ENCODE measurements around the gene ARL2.

The ARL2 gene

GRCh38 chr11:65035579-65035978 lies 21.6 kb downstream of the ARL2 start:
- DNase-seq (ENCODE audit: low read depth): no peak
- H3K4me3 ChIP-seq (replicated peaks; ENCODE audit: low read depth, low read length): no peak overlapping the region
- TF ChIP-seq, protein P1, sequence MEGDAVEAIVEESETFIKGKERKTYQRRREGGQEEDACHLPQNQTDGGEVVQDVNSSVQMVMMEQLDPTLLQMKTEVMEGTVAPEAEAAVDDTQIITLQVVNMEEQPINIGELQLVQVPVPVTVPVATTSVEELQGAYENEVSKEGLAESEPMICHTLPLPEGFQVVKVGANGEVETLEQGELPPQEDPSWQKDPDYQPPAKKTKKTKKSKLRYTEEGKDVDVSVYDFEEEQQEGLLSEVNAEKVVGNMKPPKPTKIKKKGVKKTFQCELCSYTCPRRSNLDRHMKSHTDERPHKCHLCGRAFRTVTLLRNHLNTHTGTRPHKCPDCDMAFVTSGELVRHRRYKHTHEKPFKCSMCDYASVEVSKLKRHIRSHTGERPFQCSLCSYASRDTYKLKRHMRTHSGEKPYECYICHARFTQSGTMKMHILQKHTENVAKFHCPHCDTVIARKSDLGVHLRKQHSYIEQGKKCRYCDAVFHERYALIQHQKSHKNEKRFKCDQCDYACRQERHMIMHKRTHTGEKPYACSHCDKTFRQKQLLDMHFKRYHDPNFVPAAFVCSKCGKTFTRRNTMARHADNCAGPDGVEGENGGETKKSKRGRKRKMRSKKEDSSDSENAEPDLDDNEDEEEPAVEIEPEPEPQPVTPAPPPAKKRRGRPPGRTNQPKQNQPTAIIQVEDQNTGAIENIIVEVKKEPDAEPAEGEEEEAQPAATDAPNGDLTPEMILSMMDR (IDR thresholded peaks at IDR 0.05; ENCODE audit: low read length, missing control alignments): no peak

DNA sequence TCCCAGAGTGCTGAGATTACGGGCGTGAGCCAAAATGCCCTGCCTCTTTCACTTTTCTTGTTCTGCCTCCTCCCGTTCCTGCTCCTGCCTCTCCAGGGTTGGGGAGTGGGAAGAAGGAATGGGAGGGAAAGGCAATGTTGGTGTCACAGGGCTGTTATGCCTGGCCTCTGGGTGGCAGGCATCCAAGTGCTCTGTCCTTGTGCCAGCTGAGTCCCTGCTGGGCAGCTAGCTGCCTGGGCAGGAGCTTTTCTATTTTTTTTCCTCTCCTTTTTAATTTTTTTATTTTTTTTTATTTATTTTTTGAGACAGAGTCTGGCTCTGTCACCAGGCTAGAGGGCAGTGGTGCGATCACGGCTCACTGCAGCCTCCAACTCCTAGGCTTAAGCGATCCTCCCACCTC lies 23.0 kb downstream of the ARL2 start:
- H3K4me3 ChIP-seq (replicated peaks; ENCODE audit: low read depth, low read length): no peak overlapping the region
- no peak for DNase-seq (ENCODE audit: low read depth)
- TF ChIP-seq, protein P1 (IDR thresholded peaks at IDR 0.05; ENCODE audit: low read length, missing control alignments): no peak

DNA sequence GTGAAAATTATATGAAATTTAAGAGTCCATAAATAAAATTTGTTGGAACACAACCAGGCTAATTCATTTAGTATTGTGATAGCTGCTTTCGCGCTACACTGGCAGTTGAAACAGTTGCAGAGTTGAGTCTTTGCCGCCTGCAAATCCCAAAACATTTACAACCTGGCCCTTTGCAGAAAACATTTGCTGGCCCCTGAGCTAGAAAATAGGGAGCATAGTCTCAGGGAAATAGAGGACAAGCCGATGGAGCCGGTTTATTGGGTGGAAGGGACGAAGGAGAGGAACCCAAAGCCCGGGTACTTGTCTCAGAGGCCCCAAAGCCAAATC lies 26.5 kb downstream of the ARL2 start:
- no peak for DNase-seq (ENCODE audit: low read depth)
- TF ChIP-seq, protein P1 (IDR thresholded peaks at IDR 0.05; ENCODE audit: low read length, missing control alignments): no peak
- peak overlapping the region; percentile 66 for H3K4me3 ChIP-seq (replicated peaks; ENCODE audit: low read depth, low read length)

GRCh38 chr11:65040847-65041622 lies 27.1 kb downstream of the ARL2 start, which contains the start of gene SAC3D1:
SAC3D1 (plus strand) TSS chr11:65041210; CDS start chr11:65041293, 83 bp downstream.
- TF ChIP-seq, protein P1 (IDR thresholded peaks at IDR 0.05; ENCODE audit: low read length, missing control alignments): no peak
- peak; percentile 92 for DNase-seq (ENCODE audit: low read depth)

DNA sequence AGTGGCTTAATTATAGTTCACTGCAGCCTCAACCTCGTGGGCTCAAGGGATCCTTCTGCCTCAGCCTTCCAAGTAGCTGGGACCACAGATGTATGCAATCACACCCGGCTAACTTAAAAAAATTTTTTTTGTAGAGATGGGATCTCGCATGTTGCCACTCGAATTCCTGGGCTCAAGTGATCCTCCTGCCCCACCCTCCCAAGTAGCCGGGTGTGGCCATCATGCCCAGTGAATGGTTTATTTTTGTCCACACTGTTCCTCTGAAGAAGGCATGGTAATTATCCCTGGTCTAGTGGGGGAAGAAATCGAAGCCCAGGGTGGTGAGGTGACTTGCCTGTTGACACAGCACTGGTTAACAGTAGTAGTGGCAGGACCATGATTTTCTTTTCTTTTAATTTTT lies 28.9 kb downstream of the ARL2 start:
- DNase-seq (ENCODE audit: low read depth): no peak
- TF ChIP-seq, protein P1 (IDR thresholded peaks at IDR 0.05; ENCODE audit: low read length, missing control alignments): no peak
- H3K4me3 ChIP-seq (replicated peaks; ENCODE audit: low read depth, low read length): no peak overlapping the region

More at GRCh38 chr11:65040847-65041622, 27.1 kb downstream of the ARL2 start, which contains the start of gene SAC3D1:
- H3K4me3 ChIP-seq (replicated peaks; ENCODE audit: low read depth, low read length): peak within 1 kb of the TSS; percentile 66

DNA sequence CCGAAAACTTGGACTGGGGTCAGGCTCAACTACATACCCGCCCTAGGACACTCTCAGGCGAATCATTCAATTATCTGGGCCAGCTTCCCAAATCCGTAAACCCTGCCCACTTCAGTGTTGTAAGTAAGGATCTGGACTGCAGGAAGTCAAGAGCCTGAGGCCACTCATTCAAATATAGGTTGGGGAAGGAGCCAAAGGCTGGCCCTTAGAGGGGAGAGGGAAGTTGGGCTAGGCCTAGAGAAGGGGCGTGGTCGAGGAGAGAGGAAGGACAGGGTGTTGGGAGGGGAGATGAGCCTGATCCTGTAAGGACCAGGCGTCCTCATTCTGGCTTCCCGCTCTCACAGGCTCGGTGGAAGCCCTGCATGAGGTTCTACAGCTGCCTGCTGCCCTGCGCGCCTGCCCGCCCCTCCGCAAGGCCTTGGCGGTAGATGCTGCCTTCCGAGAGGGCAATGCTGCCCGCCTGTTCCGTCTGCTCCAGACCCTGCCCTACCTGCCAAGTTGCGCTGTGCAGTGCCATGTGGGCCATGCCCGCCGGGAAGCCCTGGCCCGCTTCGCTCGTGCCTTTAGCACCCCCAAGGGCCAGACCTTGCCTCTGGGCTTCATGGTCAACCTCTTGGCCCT lies 30.0 kb downstream of the ARL2 start:
- peak; percentile 31 for DNase-seq (ENCODE audit: low read depth)
- TF ChIP-seq, protein P1 (IDR thresholded peaks at IDR 0.05; ENCODE audit: low read length, missing control alignments): no peak
- H3K4me3 ChIP-seq (replicated peaks; ENCODE audit: low read depth, low read length): no peak overlapping the region

All from fibroblast of pulmonary artery (primary cell).